Immature natural killer cell (primary cell): Measurements from ENCODE around the gene CAMSAP3. TPM values are rescaled to one million over a fixed set of nuclear protein-coding genes. Genes with fewer than 3 reads are reported as not detected.
"Not testable (repeated sequence)": the region's sequence is repeated elsewhere in the genome, so short reads cannot be mapped to it uniquely, and the experiment has no call there.

Source experiments
- DNase-seq, 3 donors: peaks; one replicate each; pipeline ENCODE4 v3.0.0; 2022; ENCODE audit warnings: mixed read lengths in 1 of 3
- H3K27ac Mint-ChIP-seq, 6 donors: one replicate each; pipeline ENCODE4 v1.8.0; 2020; ENCODE audit warnings: mixed read lengths in 6 of 6, mild to moderate bottlenecking in 5 of 6, inconsistent platforms in 4 of 6, moderate library complexity in 3 of 6
- H3K27me3 Mint-ChIP-seq, 3 donors: one replicate each; pipeline ENCODE4 v1.8.0; 2020 to 2021; ENCODE audit warnings: low read depth in 3 of 3, mild to moderate bottlenecking in 3 of 3, mixed read lengths in 3 of 3, moderate library complexity in 3 of 3, inconsistent platforms in 1 of 3
- H3K36me3 Mint-ChIP-seq, 3 donors: one replicate each; pipeline ENCODE4 v1.8.0; 2020; ENCODE audit warnings: mixed read lengths in 3 of 3, inconsistent platforms in 2 of 3, mild to moderate bottlenecking in 2 of 3
- H3K4me1 Mint-ChIP-seq, 2 donors: one replicate each; pipeline ENCODE4 v1.8.0; 2020; ENCODE audit warnings: inconsistent platforms in 2 of 2, mild to moderate bottlenecking in 2 of 2, mixed read lengths in 2 of 2, moderate library complexity in 1 of 2
- H3K4me3 Mint-ChIP-seq, 5 donors: one replicate each; pipeline ENCODE4 v1.8.0; 2020; ENCODE audit warnings: mild to moderate bottlenecking in 5 of 5, mixed read lengths in 5 of 5, inconsistent platforms in 3 of 5, moderate library complexity in 3 of 5
- H3K9me3 Mint-ChIP-seq, 6 donors: one replicate each; pipeline ENCODE4 v1.8.0; 2020; ENCODE audit warnings: mild to moderate bottlenecking in 6 of 6, mixed read lengths in 6 of 6, inconsistent platforms in 4 of 6, moderate library complexity in 3 of 6
- polyA plus RNA-seq, 3 donors: library from polyadenylated mRNA; unstranded; fragments of 300-500 nt; fragmentation: Illumina TruSeq; gene quantifications; one replicate each; pipeline ENCODE4 v1.2.3, GENCODE V29; 2021

CAMSAP3 gene
- polyA plus RNA-seq, 3 donors from 2014 or later, result not detected

- no peak for DNase-seq
- no peaks in the 10 kb centered on the region for H3K4me1 Mint-ChIP-seq
- H3K36me3 Mint-ChIP-seq, result peaks cover 13 to 26% (median 23%) of the 10 kb centered on the region in 3 donors
- no peak overlapping the region for H3K4me3 Mint-ChIP-seq
- H3K27me3 Mint-ChIP-seq, result peaks cover 0 to 2% (median 0%) of the 10 kb centered on the region in 3 donors
- H3K9me3 Mint-ChIP-seq, result no peaks in the 10 kb centered on the region
- no peak overlapping the region for H3K27ac Mint-ChIP-seq
Measured at GRCh38 chr19:7560255-7560654, 35.4 kb upstream of the CAMSAP3 start.

- H3K27ac Mint-ChIP-seq, result no peak overlapping the region
- H3K36me3 Mint-ChIP-seq, result peaks cover 13 to 24% (median 23%) of the 10 kb centered on the region in 3 donors
- H3K9me3 Mint-ChIP-seq, result no peaks in the 10 kb centered on the region
- DNase-seq, result no peak
- no peak overlapping the region for H3K4me3 Mint-ChIP-seq
- H3K27me3 Mint-ChIP-seq, result peaks cover 0 to 2% (median 0%) of the 10 kb centered on the region in 3 donors
- no peaks in the 10 kb centered on the region for H3K4me1 Mint-ChIP-seq
Measured at GRCh38 chr19:7561325-7561724, 34.3 kb upstream of the CAMSAP3 start.

GRCh38 chr19:7562646-7563393 lies 32.8 kb upstream of the CAMSAP3 start:
- DNase-seq, result no peak
- no peaks in the 10 kb centered on the region for H3K4me1 Mint-ChIP-seq
- H3K27ac Mint-ChIP-seq, result no peak overlapping the region
- peaks cover 11 to 17% (median 16%) of the 10 kb centered on the region in 3 donors for H3K36me3 Mint-ChIP-seq
- no peaks in the 10 kb centered on the region for H3K9me3 Mint-ChIP-seq
- no peak overlapping the region for H3K4me3 Mint-ChIP-seq
- H3K27me3 Mint-ChIP-seq, result peaks cover 0 to 2% (median 0%) of the 10 kb centered on the region in 3 donors

GRCh38 chr19:7564866-7565265 lies 30.8 kb upstream of the CAMSAP3 start:
- Mint-ChIP-seq H3K27ac (no peak overlapping the region), H3K4me3 (no peak overlapping the region), H3K36me3 (peaks cover 4 to 7% (median 5%) of the 10 kb centered on the region in 3 donors), H3K27me3 (peaks cover 0 to 2% (median 0%) of the 10 kb centered on the region in 3 donors), H3K9me3 (no peaks in the 10 kb centered on the region), H3K4me1 (no peaks in the 10 kb centered on the region)
- DNase-seq, result no peak

GRCh38 chr19:7565332-7565731 lies 30.3 kb upstream of the CAMSAP3 start:
- peaks cover 0 to 2% (median 0%) of the 10 kb centered on the region in 3 donors for H3K27me3 Mint-ChIP-seq
- H3K4me1 Mint-ChIP-seq, result no peaks in the 10 kb centered on the region
- DNase-seq, result no peak
- no peaks in the 10 kb centered on the region for H3K9me3 Mint-ChIP-seq
- H3K27ac Mint-ChIP-seq, result no peak overlapping the region
- H3K36me3 Mint-ChIP-seq, result peaks cover 2 to 4% (median 2%) of the 10 kb centered on the region in 3 donors
- H3K4me3 Mint-ChIP-seq, result no peak overlapping the region

- no peak overlapping the region for H3K4me3 Mint-ChIP-seq
- no peaks in the 10 kb centered on the region for H3K4me1 Mint-ChIP-seq
- H3K9me3 Mint-ChIP-seq, result no peaks in the 10 kb centered on the region
- no peaks in the 10 kb centered on the region for H3K36me3 Mint-ChIP-seq
- DNase-seq, result no peak
- H3K27ac Mint-ChIP-seq, result no peak overlapping the region
- peaks cover 0 to 3% (median 0%) of the 10 kb centered on the region in 3 donors for H3K27me3 Mint-ChIP-seq
Measured at GRCh38 chr19:7570761-7571160, 24.9 kb upstream of the CAMSAP3 start.

- H3K27me3 Mint-ChIP-seq, result peaks cover 0 to 7% (median 3%) of the 10 kb centered on the region in 3 donors
- no peak overlapping the region for H3K4me3 Mint-ChIP-seq
- no peaks in the 10 kb centered on the region for H3K36me3 Mint-ChIP-seq
- no peaks in the 10 kb centered on the region for H3K9me3 Mint-ChIP-seq
- no peaks in the 10 kb centered on the region for H3K4me1 Mint-ChIP-seq
- no peak for DNase-seq
- H3K27ac Mint-ChIP-seq, result no peak overlapping the region
Measured at GRCh38 chr19:7575434-7576040, 20.1 kb upstream of the CAMSAP3 start.

- not testable (repeated sequence) for H3K27me3 Mint-ChIP-seq, H3K9me3 Mint-ChIP-seq, H3K27ac Mint-ChIP-seq, DNase-seq, H3K4me1 Mint-ChIP-seq, H3K4me3 Mint-ChIP-seq, H3K36me3 Mint-ChIP-seq
Measured at GRCh38 chr19:7577422-7577821, 18.2 kb upstream of the CAMSAP3 start.

- Mint-ChIP-seq H3K27me3 (peaks cover 3 to 7% (median 3%) of the 10 kb centered on the region in 3 donors), H3K9me3 (no peaks in the 10 kb centered on the region), H3K4me1 (no peaks in the 10 kb centered on the region), H3K36me3 (no peaks in the 10 kb centered on the region), H3K27ac (no peak overlapping the region), H3K4me3 (no peak overlapping the region)
- no peak for DNase-seq
Measured at GRCh38 chr19:7578127-7578526, 17.5 kb upstream of the CAMSAP3 start.

GRCh38 chr19:7579182-7579581 lies 16.5 kb upstream of the CAMSAP3 start:
- H3K4me3 Mint-ChIP-seq, result no peak overlapping the region
- H3K9me3 Mint-ChIP-seq, result no peaks in the 10 kb centered on the region
- no peak for DNase-seq
- no peaks in the 10 kb centered on the region for H3K4me1 Mint-ChIP-seq
- H3K27ac Mint-ChIP-seq, result peak overlapping the region in 1 of 6 donors; percentile 24
- H3K36me3 Mint-ChIP-seq, result no peaks in the 10 kb centered on the region
- peaks cover 3 to 7% (median 3%) of the 10 kb centered on the region in 3 donors for H3K27me3 Mint-ChIP-seq

GRCh38 chr19:7582446-7582845 lies 13.2 kb upstream of the CAMSAP3 start:
- Mint-ChIP-seq H3K9me3 (no peaks in the 10 kb centered on the region), H3K4me3 (no peak overlapping the region), H3K36me3 (no peaks in the 10 kb centered on the region)

GRCh38 chr19:7589822-7590221 lies 5.8 kb upstream of the CAMSAP3 start:
- Mint-ChIP-seq H3K27me3 (peaks cover 3 to 16% (median 10%) of the 10 kb centered on the region in 3 donors), H3K36me3 (no peaks in the 10 kb centered on the region), H3K4me3 (no peak overlapping the region), H3K9me3 (no peaks in the 10 kb centered on the region), H3K27ac (no peak overlapping the region), H3K4me1 (peaks cover 0 to 2% of the 10 kb centered on the region in 2 donors)
- DNase-seq, result no peak

More at GRCh38 chr19:7582446-7582845, 13.2 kb upstream of the CAMSAP3 start:
- Mint-ChIP-seq H3K27ac (no peak overlapping the region), H3K27me3 (peaks cover 3 to 4% (median 3%) of the 10 kb centered on the region in 3 donors), H3K4me1 (no peaks in the 10 kb centered on the region)
- no peak for DNase-seq

- H3K36me3 Mint-ChIP-seq, result peaks cover 0 to 3% (median 0%) of the 10 kb centered on the region in 3 donors
Measured at GRCh38 chr19:7590256-7590655, 5.4 kb upstream of the CAMSAP3 start.

GRCh38 chr19:7596211-7596937 lies 711 bp downstream of the CAMSAP3 start:
- no peak for DNase-seq
- Mint-ChIP-seq H3K36me3 (peaks cover 0 to 3% (median 0%) of the 10 kb centered on the region in 3 donors), H3K27ac (no peak overlapping the region), H3K9me3 (no peaks in the 10 kb centered on the region), H3K27me3 (peaks cover 7 to 24% (median 20%) of the 10 kb centered on the region in 3 donors), H3K4me1 (peaks cover 6 to 9% of the 10 kb centered on the region in 2 donors), H3K4me3 (peak overlapping the region in 4 of 5 donors; percentile 20 to 68 (median 50))

More at GRCh38 chr19:7590256-7590655, 5.4 kb upstream of the CAMSAP3 start:
- Mint-ChIP-seq H3K27ac (no peak overlapping the region), H3K4me3 (no peak overlapping the region), H3K9me3 (no peaks in the 10 kb centered on the region), H3K27me3 (peaks cover 5 to 16% (median 12%) of the 10 kb centered on the region in 3 donors), H3K4me1 (peaks cover 4% of the 10 kb centered on the region in 2 donors)
- DNase-seq, result no peak
